ENCODE results near the gene UTS2. TPM values are rescaled to one million over a fixed set of nuclear protein-coding genes. Genes with fewer than 3 reads are reported as not detected.

The UTS2 gene
- total and polyA plus RNA-seq, 9 of the 15 experiments (the other 6 are each of a cell fraction or from before 2014, with no cell fraction given) = 0.22 to 0.29 TPM; not detected in 7

DNA sequence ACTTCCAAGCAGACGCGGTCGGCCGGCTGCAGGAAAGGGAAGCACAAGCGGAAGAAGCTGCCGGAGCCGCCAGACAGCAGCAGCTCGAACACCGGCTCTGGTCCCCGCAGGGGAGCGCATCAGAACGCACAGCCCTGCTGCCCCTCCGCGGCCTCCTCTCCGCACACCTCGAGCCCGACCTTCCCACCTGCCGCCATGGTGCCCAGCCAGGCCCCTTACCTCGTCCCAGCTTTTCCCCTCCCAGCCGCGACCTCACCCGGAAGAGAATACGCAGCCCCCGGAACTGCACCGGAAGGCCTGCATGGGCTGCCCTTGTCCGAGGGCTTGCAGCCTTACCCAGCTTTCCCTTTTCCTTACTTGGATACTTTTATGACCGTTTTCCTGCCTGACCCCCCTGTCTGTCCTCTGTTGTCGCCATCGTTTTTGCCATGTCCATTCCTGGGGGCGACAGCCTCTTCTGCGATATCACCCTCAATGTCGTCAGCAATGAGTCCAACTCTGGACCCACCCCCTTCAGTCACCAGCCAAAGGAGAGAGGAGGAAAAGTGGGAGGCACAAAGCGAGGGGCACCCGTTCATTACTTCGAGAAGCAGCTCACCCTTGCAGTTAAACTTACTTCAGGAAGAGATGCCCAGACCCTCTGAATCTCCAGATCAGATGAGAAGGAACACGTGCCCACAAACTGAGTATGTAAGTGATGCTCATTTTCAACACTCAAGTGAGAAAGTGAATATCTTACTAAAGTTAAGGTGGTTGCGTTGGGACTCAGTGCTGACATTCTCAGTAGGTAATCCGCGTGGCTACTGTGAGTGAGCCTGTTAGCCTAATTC is 25.5 kb downstream of the UTS2 start (continued):
- TF ChIP-seq, protein P1, sequence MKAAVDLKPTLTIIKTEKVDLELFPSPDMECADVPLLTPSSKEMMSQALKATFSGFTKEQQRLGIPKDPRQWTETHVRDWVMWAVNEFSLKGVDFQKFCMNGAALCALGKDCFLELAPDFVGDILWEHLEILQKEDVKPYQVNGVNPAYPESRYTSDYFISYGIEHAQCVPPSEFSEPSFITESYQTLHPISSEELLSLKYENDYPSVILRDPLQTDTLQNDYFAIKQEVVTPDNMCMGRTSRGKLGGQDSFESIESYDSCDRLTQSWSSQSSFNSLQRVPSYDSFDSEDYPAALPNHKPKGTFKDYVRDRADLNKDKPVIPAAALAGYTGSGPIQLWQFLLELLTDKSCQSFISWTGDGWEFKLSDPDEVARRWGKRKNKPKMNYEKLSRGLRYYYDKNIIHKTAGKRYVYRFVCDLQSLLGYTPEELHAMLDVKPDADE (conservative IDR thresholded peaks at IDR 0.05; ENCODE audit: control insufficient read depth, low read depth, low read length) = 0 out of 2 replicates have a peak, but pooled peaks have one; percentile 36
- TF ChIP-seq, protein P2, sequence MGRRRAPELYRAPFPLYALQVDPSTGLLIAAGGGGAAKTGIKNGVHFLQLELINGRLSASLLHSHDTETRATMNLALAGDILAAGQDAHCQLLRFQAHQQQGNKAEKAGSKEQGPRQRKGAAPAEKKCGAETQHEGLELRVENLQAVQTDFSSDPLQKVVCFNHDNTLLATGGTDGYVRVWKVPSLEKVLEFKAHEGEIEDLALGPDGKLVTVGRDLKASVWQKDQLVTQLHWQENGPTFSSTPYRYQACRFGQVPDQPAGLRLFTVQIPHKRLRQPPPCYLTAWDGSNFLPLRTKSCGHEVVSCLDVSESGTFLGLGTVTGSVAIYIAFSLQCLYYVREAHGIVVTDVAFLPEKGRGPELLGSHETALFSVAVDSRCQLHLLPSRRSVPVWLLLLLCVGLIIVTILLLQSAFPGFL (CRISPR knock-in tag; IDR thresholded peaks at IDR 0.05) = no peak
- TF ChIP-seq, protein P3, sequence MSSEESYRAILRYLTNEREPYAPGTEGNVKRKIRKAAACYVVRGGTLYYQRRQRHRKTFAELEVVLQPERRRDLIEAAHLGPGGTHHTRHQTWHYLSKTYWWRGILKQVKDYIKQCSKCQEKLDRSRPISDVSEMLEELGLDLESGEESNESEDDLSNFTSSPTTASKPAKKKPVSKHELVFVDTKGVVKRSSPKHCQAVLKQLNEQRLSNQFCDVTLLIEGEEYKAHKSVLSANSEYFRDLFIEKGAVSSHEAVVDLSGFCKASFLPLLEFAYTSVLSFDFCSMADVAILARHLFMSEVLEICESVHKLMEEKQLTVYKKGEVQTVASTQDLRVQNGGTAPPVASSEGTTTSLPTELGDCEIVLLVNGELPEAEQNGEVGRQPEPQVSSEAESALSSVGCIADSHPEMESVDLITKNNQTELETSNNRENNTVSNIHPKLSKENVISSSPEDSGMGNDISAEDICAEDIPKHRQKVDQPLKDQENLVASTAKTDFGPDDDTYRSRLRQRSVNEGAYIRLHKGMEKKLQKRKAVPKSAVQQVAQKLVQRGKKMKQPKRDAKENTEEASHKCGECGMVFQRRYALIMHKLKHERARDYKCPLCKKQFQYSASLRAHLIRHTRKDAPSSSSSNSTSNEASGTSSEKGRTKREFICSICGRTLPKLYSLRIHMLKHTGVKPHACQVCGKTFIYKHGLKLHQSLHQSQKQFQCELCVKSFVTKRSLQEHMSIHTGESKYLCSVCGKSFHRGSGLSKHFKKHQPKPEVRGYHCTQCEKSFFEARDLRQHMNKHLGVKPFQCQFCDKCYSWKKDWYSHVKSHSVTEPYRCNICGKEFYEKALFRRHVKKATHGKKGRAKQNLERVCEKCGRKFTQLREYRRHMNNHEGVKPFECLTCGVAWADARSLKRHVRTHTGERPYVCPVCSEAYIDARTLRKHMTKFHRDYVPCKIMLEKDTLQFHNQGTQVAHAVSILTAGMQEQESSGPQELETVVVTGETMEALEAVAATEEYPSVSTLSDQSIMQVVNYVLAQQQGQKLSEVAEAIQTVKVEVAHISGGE (CRISPR knock-in tag; IDR thresholded peaks at IDR 0.05) = peak in 2 of 3 experiments; percentile 65 to 88; a peak in 4 of 6 replicates
- TF ChIP-seq BCL6 (CRISPR knock-in tag; IDR thresholded peaks at IDR 0.05) (peak; percentile 57; the same call in 1 of the 2 replicates), CREB1 (IDR thresholded peaks at IDR 0.05) (peak; percentile 59), CREB1 (CRISPR knock-in tag; IDR thresholded peaks at IDR 0.05) (0 out of 2 replicates have a peak, but pooled peaks have one; percentile 21), WHSC1 (IDR thresholded peaks at IDR 0.05; ENCODE audit: low read length) (no peak), TAF9B (IDR thresholded peaks at IDR 0.05; ENCODE audit: partially characterized antibody) (peak; percentile 71), ZNF347 (CRISPR knock-in tag; IDR thresholded peaks at IDR 0.05; ENCODE audit: low read depth) (no peak), HDAC1 (IDR thresholded peaks at IDR 0.05) (peak in 1 of 2 experiments; percentile 79; a peak in 2 of 4 replicates), ZNF644 (tag; IDR thresholded peaks at IDR 0.05; ENCODE audit: low read depth) (peak; percentile 76; the same call in 1 of the 2 replicates), POLR2B (IDR thresholded peaks at IDR 0.05; ENCODE audit: low read depth, partially characterized antibody) (peak; percentile 75), HMGN3 (IDR thresholded peaks at IDR 0.05; ENCODE audit: borderline replicate concordance, extremely low read depth, insufficient read length, low read depth, low read length) (peak; percentile 27)
- TF ChIP-seq, protein P4, sequence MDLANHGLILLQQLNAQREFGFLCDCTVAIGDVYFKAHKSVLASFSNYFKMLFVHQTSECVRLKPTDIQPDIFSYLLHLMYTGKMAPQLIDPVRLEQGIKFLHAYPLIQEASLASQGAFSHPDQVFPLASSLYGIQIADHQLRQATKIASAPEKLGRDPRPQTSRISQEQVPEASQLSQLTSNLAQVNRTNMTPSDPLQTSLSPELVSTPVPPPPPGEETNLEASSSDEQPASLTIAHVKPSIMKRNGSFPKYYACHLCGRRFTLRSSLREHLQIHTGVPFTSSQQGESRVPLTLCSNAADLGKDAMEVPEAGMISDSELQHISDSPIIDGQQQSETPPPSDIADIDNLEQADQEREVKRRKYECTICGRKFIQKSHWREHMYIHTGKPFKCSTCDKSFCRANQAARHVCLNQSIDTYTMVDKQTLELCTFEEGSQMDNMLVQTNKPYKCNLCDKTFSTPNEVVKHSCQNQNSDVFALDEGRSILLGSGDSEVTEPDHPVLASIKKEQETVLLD (IDR thresholded peaks at IDR 0.05) = 0 out of 2 replicates have a peak, but pooled peaks have one; percentile 47

Data from K562 (cell line).